Measurements from ENCODE around the gene SREK1IP1. TPM values are rescaled to one million over a fixed set of nuclear protein-coding genes. Genes with fewer than 3 reads are reported as not detected.
A peak's percentile ranks its signal among the peaks of the same experiment; 100 is the strongest.

Gene SREK1IP1
- total RNA-seq, result 9.0 and 12.5 TPM in 2 replicates

DNA sequence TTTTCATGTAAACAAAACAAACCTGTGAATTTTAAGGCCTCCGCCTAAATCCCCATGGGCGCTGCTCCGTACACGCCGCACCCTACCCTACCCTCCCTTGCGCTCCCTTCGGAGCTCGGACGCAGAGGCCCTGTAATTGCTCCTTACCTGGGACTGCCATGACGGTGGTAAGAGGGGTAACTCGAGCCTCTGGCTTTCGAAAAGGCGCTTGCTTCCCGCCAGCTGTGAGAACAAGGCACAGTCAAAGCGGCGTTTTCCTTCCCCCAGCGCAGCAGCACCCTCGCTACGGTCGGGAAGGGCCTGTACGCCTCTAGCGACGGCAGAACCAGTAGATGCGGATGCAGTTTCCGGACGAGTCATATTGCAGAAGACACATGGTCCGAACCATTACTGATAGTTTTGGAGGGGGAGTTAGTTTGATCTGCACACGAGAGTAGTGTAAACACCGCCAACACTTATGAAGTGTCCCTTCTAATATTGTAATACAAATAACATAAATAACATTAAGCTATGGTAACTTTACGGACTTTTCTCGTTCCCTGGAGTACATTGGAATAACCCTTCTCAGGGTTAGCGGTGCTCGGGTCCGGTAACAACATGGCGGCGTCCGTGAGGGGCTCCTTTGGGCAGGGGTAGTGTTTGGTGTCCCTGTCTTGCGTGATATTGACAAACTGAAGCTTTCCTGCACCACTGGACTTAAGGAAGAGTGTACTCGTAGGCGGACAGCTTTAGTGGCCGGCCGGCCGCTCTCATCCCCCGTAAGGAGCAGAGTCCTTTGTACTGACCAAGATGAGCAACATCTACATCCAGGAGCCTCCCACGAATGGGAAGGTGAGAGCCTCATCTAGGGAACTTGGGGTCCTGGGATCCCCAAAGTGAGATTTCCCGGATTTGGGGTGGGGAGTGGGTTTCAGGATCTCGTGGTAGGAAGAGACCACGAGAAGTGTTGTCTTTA, at the start of gene SREK1IP1, which contains the start of gene CWC27:
TSS of gene SREK1IP1 (minus strand) at position 334 of the 955 bp plus-strand sequence. CDS start at position 160, 174 bp downstream.
TSS of gene CWC27 (plus strand) at position 573 of the 955 bp plus-strand sequence. CDS start at position 790, 217 bp downstream.
- TF ChIP-seq, protein P1, sequence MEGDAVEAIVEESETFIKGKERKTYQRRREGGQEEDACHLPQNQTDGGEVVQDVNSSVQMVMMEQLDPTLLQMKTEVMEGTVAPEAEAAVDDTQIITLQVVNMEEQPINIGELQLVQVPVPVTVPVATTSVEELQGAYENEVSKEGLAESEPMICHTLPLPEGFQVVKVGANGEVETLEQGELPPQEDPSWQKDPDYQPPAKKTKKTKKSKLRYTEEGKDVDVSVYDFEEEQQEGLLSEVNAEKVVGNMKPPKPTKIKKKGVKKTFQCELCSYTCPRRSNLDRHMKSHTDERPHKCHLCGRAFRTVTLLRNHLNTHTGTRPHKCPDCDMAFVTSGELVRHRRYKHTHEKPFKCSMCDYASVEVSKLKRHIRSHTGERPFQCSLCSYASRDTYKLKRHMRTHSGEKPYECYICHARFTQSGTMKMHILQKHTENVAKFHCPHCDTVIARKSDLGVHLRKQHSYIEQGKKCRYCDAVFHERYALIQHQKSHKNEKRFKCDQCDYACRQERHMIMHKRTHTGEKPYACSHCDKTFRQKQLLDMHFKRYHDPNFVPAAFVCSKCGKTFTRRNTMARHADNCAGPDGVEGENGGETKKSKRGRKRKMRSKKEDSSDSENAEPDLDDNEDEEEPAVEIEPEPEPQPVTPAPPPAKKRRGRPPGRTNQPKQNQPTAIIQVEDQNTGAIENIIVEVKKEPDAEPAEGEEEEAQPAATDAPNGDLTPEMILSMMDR (IDR thresholded peaks at IDR 0.05; ENCODE audit: insufficient read depth, low read depth, low read length), result peak; percentile 22
- DNase-seq (ENCODE audit: low read depth), result peak; percentile 92
- H3K4me3 ChIP-seq (ENCODE audit: low read depth, low read length), result peak within 1 kb of the TSS; percentile 83

DNA sequence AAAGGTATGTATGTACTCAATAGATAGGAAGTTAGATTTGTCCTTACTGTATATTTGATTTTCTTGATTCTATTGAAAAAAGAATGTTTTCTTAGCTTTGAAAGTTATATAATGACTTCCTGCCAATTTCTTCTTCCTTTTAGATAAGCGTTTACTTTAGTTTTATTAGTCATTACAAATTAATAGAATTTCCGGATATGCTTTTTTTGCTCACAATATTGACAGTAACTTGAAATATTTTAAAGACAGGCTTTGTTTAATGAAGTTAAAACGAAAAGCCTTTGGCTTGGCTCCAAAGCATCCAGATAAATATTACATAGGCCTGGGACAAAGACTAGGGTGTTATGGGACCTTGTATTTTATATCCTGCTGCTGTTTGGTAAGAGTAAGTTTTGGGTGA, 49.8 kb upstream of the SREK1IP1 start:
- no peak for DNase-seq (ENCODE audit: low read depth)
- H3K4me3 ChIP-seq (ENCODE audit: low read depth, low read length), result no peak overlapping the region
- TF ChIP-seq, protein P1 (IDR thresholded peaks at IDR 0.05; ENCODE audit: insufficient read depth, low read depth, low read length), result no peak

DNA sequence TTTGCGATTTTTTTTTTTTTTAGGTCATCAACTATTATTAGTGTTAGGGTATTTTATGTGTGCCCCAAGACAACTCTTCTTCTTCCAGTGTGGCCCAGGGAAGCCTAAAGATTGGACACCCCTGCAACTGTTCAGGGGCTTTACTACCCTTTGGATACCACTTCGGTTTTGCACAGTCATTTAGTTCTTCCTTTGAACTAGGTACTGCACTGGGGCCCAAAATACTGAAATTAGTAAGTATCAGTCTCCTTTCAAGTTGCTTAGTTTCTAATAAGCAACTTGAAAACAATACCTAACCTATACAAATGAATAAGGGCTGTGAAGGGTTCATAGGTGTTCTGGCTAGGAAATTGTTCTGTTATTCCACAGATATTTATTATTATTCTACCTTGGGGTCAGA, 45.6 kb upstream of the SREK1IP1 start:
- DNase-seq (ENCODE audit: low read depth), result no peak
- TF ChIP-seq, protein P1 (IDR thresholded peaks at IDR 0.05; ENCODE audit: insufficient read depth, low read depth, low read length), result no peak
- no peak overlapping the region for H3K4me3 ChIP-seq (ENCODE audit: low read depth, low read length)

DNA sequence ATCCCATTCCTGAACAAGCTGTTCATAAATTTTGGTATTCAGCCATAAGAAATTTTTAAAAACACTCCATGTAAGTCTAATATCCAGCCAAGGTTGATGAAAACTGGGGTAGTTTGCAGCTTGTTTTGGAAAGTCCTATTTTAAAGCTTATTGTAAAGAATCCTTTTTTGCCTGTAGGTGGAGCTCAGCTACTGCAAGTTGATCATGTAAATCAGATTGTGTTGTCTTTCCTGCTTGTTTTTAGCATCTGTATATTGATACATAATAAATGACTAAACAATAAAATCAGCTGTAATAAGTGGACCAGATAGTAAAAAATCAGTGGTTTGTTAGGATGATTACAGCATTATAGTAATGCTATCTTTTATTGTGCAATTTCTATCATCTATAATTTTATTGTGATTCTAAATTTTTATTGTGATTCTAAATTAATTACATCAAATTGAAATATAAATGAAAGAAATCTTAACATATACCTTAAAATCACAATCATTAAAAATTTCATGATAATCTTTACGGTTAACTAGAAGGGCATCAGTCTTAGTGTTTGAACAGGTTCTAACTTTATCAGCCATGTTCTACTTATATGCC, 42.7 kb upstream of the SREK1IP1 start:
- no peak overlapping the region for H3K4me3 ChIP-seq (ENCODE audit: low read depth, low read length)
- TF ChIP-seq, protein P1 (IDR thresholded peaks at IDR 0.05; ENCODE audit: insufficient read depth, low read depth, low read length), result peak; percentile 69
- DNase-seq (ENCODE audit: low read depth), result peak; percentile 74

DNA sequence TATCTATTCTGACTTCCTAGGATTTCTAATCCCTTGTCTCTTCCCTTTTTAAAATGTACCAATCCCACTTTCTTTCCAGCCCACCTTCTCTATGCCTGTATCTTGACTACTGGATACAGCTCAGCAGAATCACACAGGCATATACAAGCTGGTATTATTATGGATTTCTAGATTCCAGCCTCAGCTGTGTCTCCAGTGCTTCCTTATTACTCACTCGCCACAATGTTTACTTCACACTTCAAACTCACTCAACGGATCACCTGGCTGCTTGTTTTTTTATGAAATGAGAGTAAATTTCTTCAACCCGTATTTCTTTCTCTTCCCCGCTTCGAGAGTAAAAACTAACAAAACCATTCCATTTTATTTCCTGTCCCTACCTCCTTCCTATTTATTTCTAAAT, 39.0 kb upstream of the SREK1IP1 start:
- no peak overlapping the region for H3K4me3 ChIP-seq (ENCODE audit: low read depth, low read length)
- DNase-seq (ENCODE audit: low read depth), result peak; percentile 53
- TF ChIP-seq, protein P1 (IDR thresholded peaks at IDR 0.05; ENCODE audit: insufficient read depth, low read depth, low read length), result no peak

DNA sequence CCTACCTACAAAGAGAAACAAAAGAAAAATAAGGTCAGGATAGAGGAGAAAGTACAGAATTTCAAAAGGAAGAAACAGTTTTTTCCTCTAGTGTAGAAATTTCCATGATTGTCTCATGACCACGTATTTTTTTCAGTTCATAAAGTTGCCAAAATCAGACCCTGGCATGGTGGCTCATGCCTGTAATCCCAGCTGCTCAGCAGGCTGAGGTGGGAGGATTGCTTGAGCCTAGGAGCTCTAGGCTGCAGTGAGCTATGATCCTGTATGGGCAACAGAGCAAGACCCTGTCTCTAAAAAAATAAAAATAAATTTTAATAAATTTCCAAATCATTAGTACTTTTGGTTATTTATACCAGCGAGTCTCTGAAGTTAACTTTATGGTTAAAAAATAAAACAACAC, 38.0 kb upstream of the SREK1IP1 start:
- no peak overlapping the region for H3K4me3 ChIP-seq (ENCODE audit: low read depth, low read length)
- DNase-seq (ENCODE audit: low read depth), result no peak
- TF ChIP-seq, protein P1 (IDR thresholded peaks at IDR 0.05; ENCODE audit: insufficient read depth, low read depth, low read length), result no peak

Measured in fibroblast of villous mesenchyme (primary cell).